GM19238 (cell line): ENCODE data around the gene ZNF469.

Source experiments
- DNase-seq: peaks from one replicate; pipeline ENCODE4 v3.0.0; 2011; ENCODE audit warnings: low spot score; ENCODE audit not compliant: insufficient read length

Gene ZNF469

GRCh38 chr16:88428156-88428555 lies 45.4 kb downstream of the ZNF469 start:
- no peak for DNase-seq

- DNase-seq, result no peak
Observed at GRCh38 chr16:88428616-88429386, 46.0 kb downstream of the ZNF469 start.

GRCh38 chr16:88429387-88430184 lies 46.8 kb downstream of the ZNF469 start:
- no peak for DNase-seq

- peak; percentile 66 for DNase-seq
Observed at GRCh38 chr16:88430185-88430523, 47.4 kb downstream of the ZNF469 start.

- DNase-seq, result peak; percentile 97
Observed at GRCh38 chr16:88430524-88431446, 48.0 kb downstream of the ZNF469 start.

GRCh38 chr16:88431651-88432050 lies 48.9 kb downstream of the ZNF469 start:
- DNase-seq, result no peak

- DNase-seq, result no peak
Observed at GRCh38 chr16:88432174-88432573, 49.4 kb downstream of the ZNF469 start.
